GM12878 (cell line): ENCODE results near the gene ADAMTS17. TPM values are rescaled to one million over a fixed set of nuclear protein-coding genes. Genes with fewer than 3 reads are reported as not detected.

Experiments used
- ATAC-seq: fragments of 200-7000 bp; cut with Tn5 transposase; 3 replicates; pipeline ENCODE4 v1.9.1; 2020; ENCODE audit warnings: mild to moderate bottlenecking, moderate library complexity
- BruUV-seq: library from RNA; stranded (reverse); fragments of 400-500 nt; replicated peaks from 2 replicates; lab custom pipeline; 2021; lab: Mats Ljungman, UMichigan
- CTCF ChIA-PET: fragments of 300-600 bp; sonication (Branson Sonifier 250); formaldehyde crosslinking; extraction: SDS; loops from one replicate; lab custom pipeline; 2021; ENCODE audit warnings: inconsistent platforms; lab: Yijun Ruan, JAX
- POLR2A ChIA-PET: fragments of 350-600 bp; formaldehyde crosslinking; extraction: SDS; loops from one replicate; lab custom pipeline; 2021; ENCODE audit warnings: inconsistent platforms; lab: Charles Lee
- RAD21 ChIA-PET: fragments of 300-600 bp; sonication (Branson Sonifier 250); formaldehyde crosslinking; loops from one replicate; lab custom pipeline; 2023; ENCODE audit warnings: antibody characterized with exemption; ENCODE audit not compliant: unreplicated experiment; lab: Charles Lee
- SMC1A ChIA-PET: fragments of 300-600 bp; sonication (Branson Sonifier 250); formaldehyde crosslinking; loops from one replicate; lab custom pipeline; 2023; ENCODE audit not compliant: unreplicated experiment, uncharacterized antibody; lab: Charles Lee
- DNase-seq: peaks from one replicate; pipeline ENCODE4 v3.0.0-alpha.2; 2011; ENCODE audit warnings: low read depth, low spot score
- FAIRE-seq: peaks from 3 replicates; lab custom pipeline; 2011; peaks lifted over from hg19 to GRCh38; lab: Jason Lieb, UNC
- H2AFZ ChIP-seq: 2 replicates; pipeline ENCODE4 v1.6.0; 2011; ENCODE audit warnings: low read depth, low read length, control low read depth; ENCODE audit not compliant: control insufficient read depth
- H3K27ac ChIP-seq: 2 replicates; pipeline ENCODE4 v1.5.1; 2011; ENCODE audit warnings: control low read depth; ENCODE audit not compliant: control insufficient read depth, insufficient read depth
- H3K27me3 ChIP-seq, 2 experiments: replicated peaks in 1 of 2; 2 replicates each; pipeline versions ENCODE4 v1.6.0 to v1.6.1; 2011; ENCODE audit warnings: low read length in 1 of 2; ENCODE audit not compliant: control insufficient read depth in 2 of 2, insufficient read depth in 2 of 2
- H3K36me3 ChIP-seq, 2 experiments: 2 replicates each; pipeline ENCODE4 v1.5.1; 2011; ENCODE audit warnings: low read length in 1 of 2; ENCODE audit not compliant: control insufficient read depth in 2 of 2, insufficient read depth in 2 of 2
- H3K4me1 ChIP-seq: 2 replicates; pipeline ENCODE4 v1.6.1; 2011; ENCODE audit warnings: mild to moderate bottlenecking, low read length, moderate library complexity, mixed read lengths; ENCODE audit not compliant: control insufficient read depth, insufficient read depth
- H3K4me2 ChIP-seq: 2 replicates; pipeline ENCODE4 v1.6.0; 2011; ENCODE audit warnings: control low read depth; ENCODE audit not compliant: control insufficient read depth, insufficient read depth
- H3K4me3 ChIP-seq: fragments of 200-600 bp; sonication (generic); 2 replicates; pipeline ENCODE4 v1.5.1; 2016
- H3K79me2 ChIP-seq: 2 replicates; pipeline ENCODE4 v1.6.0; 2011; ENCODE audit warnings: low read length; ENCODE audit not compliant: control insufficient read depth, insufficient read depth
- H3K9ac ChIP-seq: 2 replicates; pipeline ENCODE4 v1.8.0; 2011; ENCODE audit warnings: low read length, control low read depth, mixed read lengths; ENCODE audit not compliant: control insufficient read depth, insufficient read depth
- H3K9me3 ChIP-seq: replicated peaks from 3 replicates; pipeline ENCODE4 v1.5.1; 2011; ENCODE audit warnings: mild to moderate bottlenecking, low read length; ENCODE audit not compliant: control insufficient read depth, insufficient read depth
- H4K20me1 ChIP-seq: 2 replicates; pipeline ENCODE4 v1.6.0; 2011; ENCODE audit not compliant: control insufficient read depth, insufficient read depth
- BRCA1 ChIP-seq: IDR thresholded peaks from 2 replicates; pipeline ENCODE4 v1.6.1; 2011; ENCODE audit warnings: low read depth, low read length, improper control_type of control experiment
- CHD1 ChIP-seq: IDR thresholded peaks from 2 replicates; pipeline ENCODE4 v1.6.1; 2012; ENCODE audit warnings: low read depth, low read length, improper control_type of control experiment
- ETV6 ChIP-seq, 2 experiments: fragments of 450-650 bp in 1 of 2; IDR thresholded peaks in 1 of 2; conservative IDR thresholded peaks in 1 of 2; 2 replicates each; pipeline ENCODE4 v1.6.1; 2014; ENCODE audit warnings: antibody characterized with exemption in 1 of 2, borderline replicate concordance in 1 of 2, low read depth in 1 of 2, mild to moderate bottlenecking in 1 of 2, moderate library complexity in 1 of 2
- HCFC1 ChIP-seq: fragments of 150-350 bp; IDR thresholded peaks from 2 replicates; pipeline ENCODE4 v1.6.1; 2014; ENCODE audit warnings: low read length
- HDAC2 ChIP-seq: fragments of 200-600 bp; sonication (generic); IDR thresholded peaks from 2 replicates; pipeline ENCODE4 v1.6.1; 2017
- IRF4 ChIP-seq: IDR thresholded peaks from 2 replicates; pipeline ENCODE4 v1.6.1; 2011; ENCODE audit warnings: low read depth, low read length
- NFYB ChIP-seq: IDR thresholded peaks from 2 replicates; pipeline ENCODE4 v1.6.1; 2011; ENCODE audit warnings: low read depth, mild to moderate bottlenecking, low read length, improper control_type of control experiment, moderate library complexity; ENCODE audit not compliant: insufficient read depth
- PAX5 ChIP-seq: IDR thresholded peaks from 2 replicates; pipeline ENCODE4 v1.6.1; 2011; ENCODE audit warnings: low read depth, low read length, borderline replicate concordance
- PML ChIP-seq: IDR thresholded peaks from 2 replicates; pipeline ENCODE4 v1.6.1; 2012; ENCODE audit warnings: low read length, inconsistent platforms
- RAD51 ChIP-seq: fragments of 450-650 bp; IDR thresholded peaks from 2 replicates; pipeline ENCODE4 v1.6.1; 2016; ENCODE audit warnings: moderate library complexity, mild to moderate bottlenecking, inconsistent platforms
- SUPT20H ChIP-seq: IDR thresholded peaks from 2 replicates; pipeline ENCODE4 v1.6.1; 2011; ENCODE audit warnings: low read depth, mild to moderate bottlenecking, low read length, moderate library complexity, borderline replicate concordance; ENCODE audit not compliant: control insufficient read depth
- ZNF622 ChIP-seq: fragments of 450-650 bp; IDR thresholded peaks from 2 replicates; pipeline ENCODE4 v1.6.1; 2017; ENCODE audit warnings: mild to moderate bottlenecking, inconsistent platforms
- WGBS: methylation state at CpG from one replicate; pipeline ENCODE4 v1.1.6; 2016; ENCODE audit warnings: low lambda C conversion rate; ENCODE audit not compliant: insufficient replicate concordance, insufficient coverage; ENCODE audit errors: missing lambda C conversion rate; 5-methylcytosine and 5-hydroxymethylcytosine counted together
- in situ Hi-C: fragments of 300-500 bp; cut with MboI; formaldehyde crosslinking; loops from 9 replicates; pipeline ENCODE4 v1.14.3; 2018; ENCODE audit warnings: mixed read lengths
- intact Hi-C: fragments of 100-400 bp; cut with micrococcal nuclease; formaldehyde crosslinking; loops from one replicate; pipeline ENCODE4 v1.14.2; 2022; ENCODE audit not compliant: unreplicated experiment
- polyA plus RNA-seq, 11 experiments: library from polyadenylated mRNA; depleted of rRNA in 4 of 11; unstranded in 6 of 11; stranded (reverse) in 5 of 11; fragments of >200 nt; fragmentation: Nextera tagmentation in 4 of 11; fragmentation: Illumina TruSeq in 1 of 11; extraction: Ambion mirVana in 4 of 11; extraction: Trizol in 1 of 11; gene quantifications; 1 replicate in 1 of 11; 2 replicates in 10 of 11; pipeline versions ENCODE4 v1.2.1 to v1.2.3, GENCODE V29; 2011 to 2016; ENCODE audit warnings: inconsistent platforms in 2 of 11, missing spikeins in 2 of 11, low read depth in 1 of 11
- total RNA-seq, 4 experiments: library from RNA; depleted of rRNA in 3 of 4; stranded (reverse); fragments of >200 nt in 3 of 4; fragmentation: Illumina TruSeq in 1 of 4; extraction: Trizol in 1 of 4; gene quantifications; 2 replicates each; pipeline versions ENCODE4 v1.2.1 to v1.2.3, GENCODE V29; 2013 to 2021
- TF ChIP-seq, protein P1 (sequence below): IDR thresholded peaks from 2 replicates; pipeline ENCODE4 v1.6.1; 2011; ENCODE audit warnings: low read depth, low read length, improper control_type of control experiment, borderline replicate concordance

Gene ADAMTS17
- total and polyA plus RNA-seq, 10 of the 15 experiments (the other 5 are each of a cell fraction or from before 2014, with no cell fraction given): 0.04 to 0.50 (median 0.10) TPM; not detected in 4

DNA sequence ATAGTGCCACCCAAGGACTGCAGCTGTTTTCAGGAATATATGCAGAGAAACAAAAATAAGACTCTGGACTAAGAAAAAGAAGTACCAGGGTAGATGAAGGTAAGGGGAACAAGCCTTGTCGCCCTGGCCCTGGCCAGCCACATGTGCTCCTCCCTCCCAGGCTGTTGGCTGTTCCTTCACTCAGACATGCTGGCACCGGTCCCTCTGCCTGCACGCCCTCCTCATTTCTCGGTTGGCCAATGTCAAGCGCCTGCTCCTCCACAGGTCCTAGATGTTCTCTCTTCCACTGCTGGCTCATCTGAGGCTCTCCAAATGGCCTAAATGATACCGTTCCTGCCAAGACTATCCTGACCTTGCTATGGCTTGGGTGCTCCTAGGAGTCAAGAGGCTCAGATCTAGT is 320.1 kb downstream of the ADAMTS17 start:
- CTCF ChIA-PET: no interaction called here
- ATAC-seq: no peak
- no peak for TF ChIP-seq ZNF622
- TF ChIP-seq IRF4: no peak
- TF ChIP-seq, protein P1, sequence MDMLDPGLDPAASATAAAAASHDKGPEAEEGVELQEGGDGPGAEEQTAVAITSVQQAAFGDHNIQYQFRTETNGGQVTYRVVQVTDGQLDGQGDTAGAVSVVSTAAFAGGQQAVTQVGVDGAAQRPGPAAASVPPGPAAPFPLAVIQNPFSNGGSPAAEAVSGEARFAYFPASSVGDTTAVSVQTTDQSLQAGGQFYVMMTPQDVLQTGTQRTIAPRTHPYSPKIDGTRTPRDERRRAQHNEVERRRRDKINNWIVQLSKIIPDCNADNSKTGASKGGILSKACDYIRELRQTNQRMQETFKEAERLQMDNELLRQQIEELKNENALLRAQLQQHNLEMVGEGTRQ: no peak
- TF ChIP-seq ETV6 (conservative IDR thresholded peaks at IDR 0.05 in 1 of 2, IDR thresholded peaks at IDR 0.05 in 1 of 2; ENCODE audit: borderline replicate concordance in 1 of 2, low read depth in 1 of 2): no peak
- TF ChIP-seq HCFC1: no peak
- no peak for TF ChIP-seq SUPT20H
- TF ChIP-seq PML: no peak
- TF ChIP-seq CHD1: no peak
- TF ChIP-seq RAD51: no peak
- no peak for TF ChIP-seq PAX5
- TF ChIP-seq BRCA1: no peak
- TF ChIP-seq HDAC2: no peak
- no peak for TF ChIP-seq NFYB

More for the DNA sequence above, 320.1 kb downstream of the ADAMTS17 start:
- RAD21 ChIA-PET: no interaction called here
- POLR2A ChIA-PET: no interaction called here
- SMC1A ChIA-PET: no interaction called here
- H3K36me3 ChIP-seq: no peaks in the 10 kb centered on the region
- no peak overlapping the region for H3K4me3 ChIP-seq
- no TSS peak for BruUV-seq
- H4K20me1 ChIP-seq: no peaks in the 10 kb centered on the region
- no peaks in the 10 kb centered on the region for H3K27me3 ChIP-seq
- H3K79me2 ChIP-seq: no peaks in the 10 kb centered on the region
- in situ Hi-C loops (no loop called here), intact Hi-C loops (no loop called here)
- 49% methylated on average over 6 of the region's 6 CpGs for WGBS
- DNase-seq (no peak), FAIRE-seq (no peak)
- no peak overlapping the region for H3K9ac ChIP-seq
- H3K4me2 ChIP-seq: no peak overlapping the region
- H2AFZ ChIP-seq: no peak overlapping the region
- H3K9me3 ChIP-seq: peaks cover 3% of the 10 kb centered on the region; the same call in 2 of the 3 replicates
- H3K27ac ChIP-seq: no peak overlapping the region
- no peaks in the 10 kb centered on the region; the same call in 1 of the 2 replicates for H3K4me1 ChIP-seq
